Measurements from ENCODE around the gene TAF4B. TPM values are rescaled to one million over a fixed set of nuclear protein-coding genes. Genes with fewer than 3 reads are reported as not detected.
"Not testable (repeated sequence)": the region's sequence is repeated elsewhere in the genome, so short reads cannot be mapped to it uniquely, and the experiment has no call there.

TAF4B gene, protein sequence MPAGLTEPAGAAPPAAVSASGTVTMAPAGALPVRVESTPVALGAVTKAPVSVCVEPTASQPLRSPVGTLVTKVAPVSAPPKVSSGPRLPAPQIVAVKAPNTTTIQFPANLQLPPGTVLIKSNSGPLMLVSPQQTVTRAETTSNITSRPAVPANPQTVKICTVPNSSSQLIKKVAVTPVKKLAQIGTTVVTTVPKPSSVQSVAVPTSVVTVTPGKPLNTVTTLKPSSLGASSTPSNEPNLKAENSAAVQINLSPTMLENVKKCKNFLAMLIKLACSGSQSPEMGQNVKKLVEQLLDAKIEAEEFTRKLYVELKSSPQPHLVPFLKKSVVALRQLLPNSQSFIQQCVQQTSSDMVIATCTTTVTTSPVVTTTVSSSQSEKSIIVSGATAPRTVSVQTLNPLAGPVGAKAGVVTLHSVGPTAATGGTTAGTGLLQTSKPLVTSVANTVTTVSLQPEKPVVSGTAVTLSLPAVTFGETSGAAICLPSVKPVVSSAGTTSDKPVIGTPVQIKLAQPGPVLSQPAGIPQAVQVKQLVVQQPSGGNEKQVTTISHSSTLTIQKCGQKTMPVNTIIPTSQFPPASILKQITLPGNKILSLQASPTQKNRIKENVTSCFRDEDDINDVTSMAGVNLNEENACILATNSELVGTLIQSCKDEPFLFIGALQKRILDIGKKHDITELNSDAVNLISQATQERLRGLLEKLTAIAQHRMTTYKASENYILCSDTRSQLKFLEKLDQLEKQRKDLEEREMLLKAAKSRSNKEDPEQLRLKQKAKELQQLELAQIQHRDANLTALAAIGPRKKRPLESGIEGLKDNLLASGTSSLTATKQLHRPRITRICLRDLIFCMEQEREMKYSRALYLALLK
- total RNA-seq = 1 to 10 TPM; 2.6 to 3.2 TPM
- long read RNA-seq, full-length matches to known transcripts = 4 of 4 reads
- long read RNA-seq, partial matches to known transcripts = 0 of 4 reads
- long read RNA-seq, other reads (novel, unspliced or antisense) = 0 of 4 reads

DNA sequence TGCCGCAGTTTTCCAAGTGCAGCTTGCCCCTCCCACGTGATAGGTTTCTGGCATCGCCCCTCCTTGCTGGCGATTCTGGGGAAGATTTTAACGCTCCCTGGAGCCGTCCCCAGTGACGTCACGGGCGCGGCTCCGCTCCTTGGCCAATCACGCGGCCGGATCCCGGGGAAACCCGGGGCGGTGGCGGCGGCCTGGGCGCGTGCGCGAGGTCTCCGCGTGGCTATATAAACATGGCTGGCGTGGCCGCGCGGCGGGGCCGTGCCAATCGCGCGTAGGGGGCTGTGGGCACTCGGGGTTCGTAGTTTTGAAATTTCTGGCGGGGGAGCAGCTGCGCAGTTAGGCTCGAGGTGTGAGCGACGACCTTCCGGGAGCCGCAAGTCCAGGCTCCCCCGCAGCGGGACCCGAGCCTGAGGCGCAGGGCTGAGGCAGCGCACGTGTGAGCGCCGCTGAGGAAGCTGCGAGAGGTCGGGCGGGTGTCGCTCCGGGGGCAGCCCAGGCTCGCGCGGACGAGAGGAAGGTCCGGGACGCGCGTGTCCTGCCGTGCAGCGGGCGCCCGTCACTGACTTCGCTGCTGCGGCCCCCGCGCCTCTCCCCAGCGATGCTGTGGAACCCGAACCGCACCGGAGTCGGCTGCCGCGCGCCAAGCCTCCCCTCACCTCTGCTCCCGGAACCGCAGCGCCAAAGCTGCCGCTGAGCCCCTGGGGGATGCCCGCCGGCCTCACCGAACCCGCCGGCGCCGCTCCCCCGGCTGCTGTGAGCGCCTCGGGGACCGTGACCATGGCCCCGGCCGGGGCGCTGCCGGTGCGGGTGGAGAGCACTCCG, at the start of gene TAF4B:
Gene TAF4B, plus strand, starts transcription at position 217 of the 822 bp plus-strand sequence. Its CDS starts 489 bp downstream, at position 706.
- DNase-seq = peak; percentile 92 to 96
- peak; percentile 98 for ATAC-seq
- intact Hi-C loops (cut with DNase I, micrococcal nuclease) = no loop called here

DNA sequence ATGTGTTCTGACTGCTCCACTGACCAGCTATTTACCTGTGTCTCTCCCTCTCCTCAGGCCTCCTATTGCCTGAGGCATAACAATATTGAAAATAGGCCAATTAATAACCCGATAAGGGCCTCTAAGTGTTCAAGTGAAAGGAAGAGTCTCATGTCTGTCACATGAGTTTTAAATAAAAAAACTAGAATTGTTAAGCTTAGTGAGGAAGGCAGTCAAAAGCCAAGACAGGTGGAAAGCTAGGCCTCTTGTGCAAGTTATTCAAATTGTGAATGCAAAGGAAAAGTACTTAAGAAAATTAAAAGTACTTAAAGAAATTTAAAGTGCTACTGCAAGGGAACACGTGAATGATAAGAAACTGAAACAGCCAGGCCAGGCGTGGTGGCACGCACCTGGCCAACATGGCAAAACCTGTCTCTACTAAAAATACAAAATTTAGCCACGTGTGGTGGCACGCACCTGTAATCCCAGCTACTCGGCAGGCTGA, 44.9 kb upstream of the TAF4B start:
- ATAC-seq (no peak), DNase-seq (peak in 1 of 2 donors; percentile 9)
- intact Hi-C loops (cut with DNase I, micrococcal nuclease) = no loop called here

DNA sequence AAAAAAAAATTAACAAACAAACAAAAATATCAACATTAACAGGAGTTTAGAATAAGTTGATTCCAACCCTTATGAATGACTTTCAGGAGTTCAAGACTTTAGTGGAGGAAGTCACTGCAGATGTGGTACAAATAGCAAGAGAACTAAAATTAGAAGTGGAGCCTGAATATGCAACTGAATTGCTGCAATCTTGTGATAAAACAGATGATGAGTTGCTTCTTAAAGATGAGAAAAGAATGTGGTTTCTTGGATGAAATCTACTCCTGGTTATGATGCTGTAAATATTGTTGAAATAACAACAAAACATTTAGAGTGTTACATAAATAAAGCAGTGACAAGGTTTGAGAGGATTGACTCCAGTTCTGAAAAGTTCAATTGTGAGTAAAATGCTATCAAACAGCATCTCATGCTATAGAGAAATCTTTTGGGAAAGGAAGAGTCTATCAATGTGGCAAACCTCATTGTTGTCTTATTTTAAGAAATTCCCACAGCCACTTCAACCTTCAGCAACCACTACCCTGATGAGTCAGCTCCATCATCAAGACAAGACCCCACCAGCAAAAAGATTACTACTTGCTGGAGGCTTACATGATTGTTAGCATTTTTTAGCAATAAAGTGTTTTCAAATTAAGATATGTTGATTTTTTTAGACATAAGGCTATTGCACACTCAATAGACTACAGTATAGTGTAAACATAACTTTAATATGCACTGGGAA, 42.7 kb upstream of the TAF4B start:
- DNase-seq (no peak), ATAC-seq (no peak)
- intact Hi-C loops (cut with DNase I, micrococcal nuclease) = no loop called here

DNA sequence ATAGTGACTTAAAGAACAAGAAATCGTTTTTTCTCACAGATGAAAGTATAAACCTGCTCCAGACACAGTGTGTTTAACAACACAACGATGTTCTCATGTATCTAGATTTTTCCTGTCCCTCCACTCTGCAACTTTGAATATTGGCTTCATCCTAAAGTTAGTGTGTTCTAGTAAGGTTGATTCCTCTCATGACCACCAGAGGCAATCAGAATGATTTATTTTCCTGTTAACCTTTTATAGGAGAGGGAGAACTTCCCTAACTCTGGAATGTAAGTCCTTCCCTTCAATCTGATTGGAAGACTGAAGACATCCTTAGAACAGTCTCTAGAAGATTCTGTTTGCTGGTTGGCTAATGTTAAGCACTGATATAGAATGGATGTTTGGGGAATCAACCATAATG, 41.0 kb upstream of the TAF4B start:
- intact Hi-C loops (cut with DNase I, micrococcal nuclease) = no loop called here
- no peak for DNase-seq
- no peak for ATAC-seq

DNA sequence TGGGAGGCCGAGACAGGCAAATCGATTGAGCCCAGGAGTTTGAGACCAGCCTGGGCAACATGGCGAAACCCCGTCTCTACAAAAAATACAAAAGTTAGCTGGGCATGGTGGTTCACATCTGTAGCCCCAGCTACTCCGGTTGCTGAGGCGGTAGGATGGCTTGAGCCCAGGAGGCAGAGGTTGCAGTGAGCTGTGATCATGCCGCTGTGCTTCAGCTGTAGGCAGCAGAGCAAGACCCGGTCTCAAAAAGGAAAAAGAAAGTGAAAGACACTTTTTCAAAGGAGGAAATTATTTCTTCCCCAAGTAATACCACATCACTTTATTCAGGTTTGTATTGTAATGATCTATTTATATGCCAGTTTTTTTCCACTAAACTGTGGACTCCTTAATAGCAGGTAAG, 35.7 kb upstream of the TAF4B start:
- intact Hi-C loops (cut with DNase I, micrococcal nuclease) = no loop called here
- DNase-seq (peak in 1 of 2 donors; percentile 18), ATAC-seq (no peak)

DNA sequence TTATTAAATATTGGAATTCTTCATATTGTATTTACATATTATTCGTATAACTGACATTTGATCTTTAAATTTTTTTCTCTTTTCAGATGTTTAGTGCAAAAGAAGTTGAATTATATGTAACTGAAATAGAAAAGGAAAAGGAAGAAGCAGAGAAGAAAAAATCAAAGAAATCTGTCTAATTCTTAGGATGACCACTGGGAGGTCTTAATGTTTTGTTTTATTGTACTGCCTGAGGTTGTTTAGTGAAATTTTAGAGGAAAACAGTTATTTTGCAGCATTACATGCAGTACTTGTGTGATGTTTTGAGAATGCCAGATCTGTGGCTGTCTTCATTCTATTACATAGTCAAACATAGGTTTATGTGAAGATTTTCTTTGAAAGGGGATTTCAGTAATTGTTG, 34.0 kb upstream of the TAF4B start:
- intact Hi-C loops (cut with DNase I, micrococcal nuclease) = no loop called here
- DNase-seq = no peak
- no peak for ATAC-seq

DNA sequence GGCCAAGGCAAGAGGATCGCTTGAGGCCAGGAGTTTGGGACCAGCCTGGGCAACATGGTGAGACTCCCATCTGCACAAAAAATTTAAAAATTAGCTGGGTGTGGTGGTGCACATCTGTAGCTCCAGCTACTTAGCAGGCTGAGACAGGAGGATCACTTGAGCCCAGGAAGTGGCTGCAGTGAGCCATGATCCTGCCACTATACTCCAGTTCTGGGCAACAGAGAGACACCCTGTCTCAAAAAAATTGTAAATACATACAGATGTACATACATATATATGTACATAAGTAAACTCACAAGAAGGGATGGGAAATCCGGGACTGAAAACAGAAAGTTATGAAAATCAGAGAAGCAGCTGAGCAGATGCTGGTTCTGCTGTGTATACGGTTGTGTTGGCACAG, 29.6 kb upstream of the TAF4B start:
- DNase-seq (no peak), ATAC-seq (no peak)
- intact Hi-C loops (cut with DNase I, micrococcal nuclease) = no loop called here

DNA sequence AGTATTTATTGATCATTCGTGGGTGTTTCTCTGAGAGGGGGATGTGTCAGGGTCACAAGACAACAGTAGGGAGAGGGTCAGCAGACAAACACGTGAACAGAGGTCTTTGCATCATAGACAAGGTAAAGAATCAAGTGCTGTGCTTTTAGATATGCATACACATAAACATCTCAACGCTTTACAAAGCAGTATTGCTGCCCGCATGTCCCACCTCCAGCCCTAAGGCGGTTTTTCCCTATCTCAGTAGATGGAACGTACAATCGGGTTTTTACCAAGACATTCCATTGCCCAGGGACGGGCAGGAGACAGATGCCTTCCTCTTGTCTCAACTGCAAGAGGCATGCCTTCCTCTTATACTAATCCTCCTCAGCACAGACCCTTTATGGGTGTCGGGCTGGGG, 24.2 kb upstream of the TAF4B start:
- intact Hi-C loops (cut with DNase I, micrococcal nuclease); DNase-seq; ATAC-seq: not testable (repeated sequence)

DNA sequence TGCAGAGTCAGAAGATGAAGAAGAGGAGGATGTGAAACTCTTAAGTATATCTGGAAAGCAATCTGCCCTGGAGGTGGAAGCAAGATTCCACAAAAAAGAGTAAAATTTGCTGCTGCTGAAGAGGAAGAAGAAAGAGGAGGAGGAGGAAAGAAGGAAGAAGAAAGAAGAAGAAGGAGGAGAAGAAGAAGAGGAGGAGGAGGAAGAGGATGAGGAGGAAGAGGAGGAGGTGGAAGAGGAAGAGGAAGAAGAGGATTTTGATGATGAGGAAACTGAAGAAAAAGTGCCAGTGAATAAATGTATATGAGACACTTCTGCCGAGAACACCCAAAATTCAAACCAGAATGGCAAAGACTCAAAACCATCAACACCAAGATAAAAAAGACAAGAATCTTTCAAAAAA, 20.9 kb upstream of the TAF4B start:
- DNase-seq = no peak
- intact Hi-C loops (cut with DNase I, micrococcal nuclease) = no loop called here
- no peak for ATAC-seq

DNA sequence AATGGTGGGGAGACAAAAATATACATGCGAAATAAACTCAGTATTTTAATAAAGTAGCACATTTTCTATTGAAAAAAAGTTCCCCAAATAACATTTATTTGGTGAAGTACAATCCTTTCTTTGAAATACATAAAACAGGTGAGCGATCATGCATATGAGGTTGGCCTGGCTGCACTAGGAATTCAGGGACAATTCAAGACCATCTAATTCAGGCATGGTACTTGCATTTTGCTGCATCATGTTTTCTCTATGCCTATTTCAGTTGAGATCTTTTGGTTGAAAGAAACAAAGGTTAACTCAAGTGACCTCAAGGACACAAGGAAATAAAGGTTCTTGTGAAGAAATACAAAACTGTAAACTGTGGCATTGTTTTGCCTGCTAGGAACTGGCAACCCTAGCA, 19.8 kb upstream of the TAF4B start:
- no peak for ATAC-seq
- no peak for DNase-seq
- intact Hi-C loops (cut with DNase I, micrococcal nuclease) = no loop called here

DNA sequence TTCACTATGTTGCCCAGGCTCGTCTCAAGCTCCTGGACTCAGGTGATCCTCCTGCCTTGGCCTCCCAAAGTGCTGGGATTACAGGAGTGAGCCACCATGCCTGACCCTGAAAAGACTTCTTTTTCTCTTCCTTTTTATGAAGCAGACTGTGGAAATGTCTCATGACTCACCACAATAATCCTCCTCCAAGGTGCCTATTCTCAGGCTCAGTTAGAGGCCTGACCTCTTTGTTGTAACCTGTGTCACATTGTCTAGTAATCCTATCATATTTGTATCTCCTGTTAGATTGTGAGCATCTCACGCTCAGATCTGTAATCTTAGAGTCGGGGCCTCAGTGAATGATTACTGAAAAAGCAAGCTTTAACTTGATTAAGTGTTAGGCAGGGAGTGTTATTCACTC, 18.3 kb upstream of the TAF4B start:
- DNase-seq (no peak), ATAC-seq (no peak)
- intact Hi-C loops (cut with DNase I, micrococcal nuclease) = no loop called here

DNA sequence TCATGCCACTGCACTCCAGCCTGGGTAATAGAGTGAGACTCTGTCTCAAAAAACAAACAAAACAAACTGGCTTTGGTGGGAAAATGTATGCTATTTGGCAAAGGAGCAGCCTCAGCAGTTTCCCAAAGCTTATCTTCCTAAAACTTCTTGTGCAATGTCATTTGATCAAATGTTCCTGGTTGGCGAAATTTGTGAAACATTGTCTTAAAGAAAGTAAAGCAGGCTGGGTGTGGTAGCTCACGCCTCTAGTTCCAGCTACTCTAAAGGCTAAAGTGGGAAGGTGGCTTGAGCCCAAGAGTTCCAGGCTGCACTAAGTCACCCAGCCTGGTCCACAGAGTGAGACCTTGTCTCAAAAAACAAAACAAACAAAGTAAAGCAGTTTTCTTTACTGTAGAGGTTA, 17.3 kb upstream of the TAF4B start:
- ATAC-seq (no peak), DNase-seq (no peak)
- intact Hi-C loops (cut with DNase I, micrococcal nuclease) = no loop called here

DNA sequence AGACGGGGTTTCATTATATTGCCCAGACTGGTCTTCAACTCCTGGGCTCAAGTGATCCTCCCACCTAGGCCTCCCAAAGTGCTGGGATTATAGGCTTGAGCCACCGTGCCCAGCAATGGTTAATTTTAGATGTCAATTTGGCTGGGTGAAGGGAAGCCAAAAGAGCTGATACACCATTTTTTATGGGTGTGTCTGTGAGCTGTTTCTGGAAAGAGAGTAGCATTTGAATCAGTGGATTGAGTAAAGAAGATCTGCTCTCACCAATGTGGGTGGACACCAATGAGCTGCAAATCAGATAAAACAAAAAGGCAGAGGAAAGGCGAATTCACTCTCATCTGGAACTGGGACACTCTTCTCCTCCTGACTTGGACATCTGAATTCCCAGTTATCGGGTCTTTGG, 16.1 kb upstream of the TAF4B start:
- ATAC-seq (no peak), DNase-seq (no peak)
- intact Hi-C loops (cut with DNase I, micrococcal nuclease) = no loop called here

DNA sequence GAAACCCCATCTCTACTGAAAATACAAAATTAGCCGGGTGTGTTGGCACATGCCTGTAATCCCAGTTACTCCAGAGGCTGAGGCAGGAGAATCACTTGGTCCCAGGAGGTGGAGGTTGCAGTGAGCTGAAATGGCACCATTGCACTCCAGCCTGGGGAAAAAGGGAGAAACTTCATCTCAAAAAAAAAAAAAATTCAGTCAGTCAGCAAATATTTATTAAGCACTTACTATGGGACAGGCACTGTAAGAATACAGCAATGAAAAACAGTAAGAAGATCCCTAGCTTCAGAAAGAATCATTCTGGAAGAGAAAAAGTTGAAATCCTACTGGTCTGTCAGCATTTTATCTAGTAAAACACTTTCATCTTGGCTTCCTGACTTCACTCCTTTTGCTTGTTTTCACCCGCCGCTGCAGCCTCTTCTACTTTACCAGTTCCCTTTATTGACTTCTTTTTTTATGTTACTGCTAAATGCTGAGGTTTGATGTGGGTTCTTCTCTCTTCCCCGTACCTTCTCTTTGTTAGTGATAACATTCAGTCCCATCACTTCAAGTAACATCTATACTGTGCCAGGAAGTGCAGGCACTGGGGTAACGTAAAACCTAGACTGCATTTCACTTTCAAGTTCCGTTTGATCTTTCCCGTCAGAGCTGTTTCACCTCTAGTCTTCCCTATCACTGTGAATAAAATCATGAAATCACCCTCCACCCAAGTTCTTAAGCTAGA, 10.8 kb upstream of the TAF4B start:
- intact Hi-C loops (cut with DNase I, micrococcal nuclease) = no loop called here
- DNase-seq (no peak), ATAC-seq (no peak)

DNA sequence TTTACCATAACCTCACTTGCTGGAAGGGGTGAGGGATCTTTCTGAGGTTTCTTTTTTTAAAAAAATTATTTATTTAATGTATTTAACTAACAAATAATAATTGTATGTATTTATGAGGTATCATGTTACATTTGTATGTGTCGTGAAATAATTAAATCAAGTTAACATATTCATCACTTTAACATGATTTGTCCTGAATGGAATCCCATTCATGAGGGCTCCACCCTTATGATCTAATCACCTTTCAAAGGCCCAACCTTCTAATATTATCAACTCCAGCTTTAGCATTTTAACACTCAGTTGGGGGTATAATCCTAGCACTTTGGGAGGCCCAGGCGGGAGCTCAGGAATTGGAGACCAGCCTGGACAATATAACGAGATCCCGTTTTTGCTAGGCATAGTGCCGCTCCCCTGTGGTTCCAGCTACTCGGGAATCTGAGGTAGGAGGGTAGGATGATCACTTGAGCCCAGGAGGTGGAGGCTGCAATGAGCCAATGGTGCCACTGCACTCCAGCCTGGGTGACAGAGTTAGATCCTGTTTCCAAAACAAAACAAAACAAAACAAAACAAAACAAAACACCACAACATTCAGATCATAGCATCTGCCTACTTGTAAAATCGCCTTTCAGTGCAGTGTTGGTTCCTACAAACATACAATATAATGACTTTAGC, 1.1 kb upstream of the TAF4B start:
- no peak for DNase-seq
- no peak for ATAC-seq
- intact Hi-C loops (cut with DNase I, micrococcal nuclease) = no loop called here

DNA sequence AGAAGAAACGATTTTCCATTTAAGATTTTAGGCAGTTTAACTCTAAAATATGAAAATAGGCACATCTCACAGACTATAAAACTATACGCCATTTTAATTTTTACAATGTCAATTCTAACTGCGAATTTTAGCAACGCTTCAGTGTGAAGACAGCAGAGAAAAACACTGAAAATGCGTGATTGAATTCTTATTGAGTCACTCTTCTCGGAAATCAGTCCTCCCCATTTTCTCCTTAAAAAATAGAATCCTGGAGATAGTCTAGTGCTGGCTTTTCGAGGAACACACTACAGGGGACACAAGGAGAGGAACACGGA, 373 bp upstream of the TAF4B start:
- DNase-seq (no peak), ATAC-seq (no peak)
- intact Hi-C loops (cut with DNase I, micrococcal nuclease) = no loop called here

DNA sequence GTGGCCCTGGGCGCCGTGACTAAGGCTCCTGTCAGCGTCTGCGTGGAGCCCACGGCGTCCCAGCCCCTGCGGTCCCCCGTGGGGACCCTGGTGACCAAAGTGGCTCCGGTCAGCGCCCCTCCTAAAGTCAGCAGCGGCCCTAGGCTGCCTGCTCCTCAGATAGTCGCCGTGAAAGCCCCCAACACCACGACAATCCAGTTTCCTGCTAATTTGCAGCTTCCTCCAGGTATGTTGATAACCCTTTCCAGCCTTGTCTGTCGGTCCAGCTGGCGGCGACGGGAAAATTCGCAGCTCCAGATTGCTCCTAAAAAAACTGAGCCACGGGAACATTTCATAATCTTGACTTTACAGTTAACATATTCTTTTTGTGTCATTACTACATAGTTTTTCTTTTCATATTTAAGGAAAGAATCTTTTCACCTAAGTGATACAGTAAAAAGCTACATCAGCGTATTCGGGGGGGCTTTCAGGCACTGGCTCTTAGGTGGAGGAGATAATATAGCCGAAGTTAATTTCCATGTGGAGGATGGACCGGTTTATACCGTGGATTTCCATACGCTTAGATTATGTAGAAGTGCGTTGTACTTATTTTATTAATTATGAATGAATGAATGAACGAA, 916 bp downstream of the TAF4B start:
- ATAC-seq (peak; percentile 14), DNase-seq (peak in 1 of 2 donors; percentile 26)
- intact Hi-C loops (cut with DNase I, micrococcal nuclease) = no loop called here

Measured in left colon (tissue), 2 donors.